KMS-11 (cell line): ENCODE measurements around the gene RTL10.

Experiments
- H2AFZ ChIP-seq: fragments of 200-600 bp; sonication (generic); 2 replicates; pipeline ENCODE4 v1.6.1; 2016; ENCODE audit warnings: antibody characterized with exemption, mixed run types, low read depth
- H3K27ac ChIP-seq: fragments of 200-600 bp; sonication (generic); 2 replicates; pipeline ENCODE4 v1.6.1; 2016; ENCODE audit warnings: mild to moderate bottlenecking, mixed run types
- H3K27me3 ChIP-seq: fragments of 200-600 bp; sonication (generic); 2 replicates; pipeline ENCODE4 v1.6.1; 2017; ENCODE audit warnings: mild to moderate bottlenecking, low read depth, mixed run types, moderate library complexity; ENCODE audit not compliant: insufficient read depth
- H3K36me3 ChIP-seq: fragments of 200-600 bp; sonication (generic); 2 replicates; pipeline ENCODE4 v1.6.1; 2017; ENCODE audit warnings: mild to moderate bottlenecking, mixed run types; ENCODE audit not compliant: insufficient read depth
- H3K4me1 ChIP-seq: fragments of 200-600 bp; sonication (generic); 2 replicates; pipeline ENCODE4 v1.6.1; 2016; ENCODE audit warnings: mild to moderate bottlenecking, low read depth, mixed run types; ENCODE audit not compliant: poor library complexity, severe bottlenecking
- H3K4me2 ChIP-seq: fragments of 200-600 bp; sonication (generic); 2 replicates; pipeline ENCODE4 v1.7.0; 2016; ENCODE audit warnings: mild to moderate bottlenecking, mixed run types
- H3K4me3 ChIP-seq: fragments of 200-600 bp; sonication (generic); IDR thresholded peaks from 2 replicates; pipeline ENCODE4 v1.6.1; 2017; ENCODE audit warnings: low read depth, low read length, mixed read lengths; ENCODE audit not compliant: insufficient read depth
- H3K79me2 ChIP-seq: fragments of 200-600 bp; sonication (generic); 2 replicates; pipeline ENCODE4 v1.6.1; 2016; ENCODE audit warnings: low read depth, mixed run types; ENCODE audit not compliant: insufficient read depth
- H3K9ac ChIP-seq: fragments of 200-600 bp; sonication (generic); 2 replicates; pipeline ENCODE4 v1.6.1; 2016; ENCODE audit warnings: mild to moderate bottlenecking, mixed run types
- H4K20me1 ChIP-seq: fragments of 200-600 bp; sonication (generic); 2 replicates; pipeline ENCODE4 v1.6.1; 2016; ENCODE audit warnings: mild to moderate bottlenecking, mixed run types; ENCODE audit not compliant: insufficient read depth
- CTCF ChIP-seq: fragments of 200-600 bp; sonication (generic); conservative IDR thresholded peaks from 2 replicates; pipeline ENCODE4 v1.6.1; 2017; ENCODE audit warnings: low read depth, mild to moderate bottlenecking, antibody characterized with exemption, low read length, moderate library complexity, mixed read lengths

RTL10 gene

GRCh38 chr22:19902245-19902715 lies 47.6 kb upstream of the RTL10 start:
- H2AFZ ChIP-seq, result no peak overlapping the region
- no peak overlapping the region for H3K9ac ChIP-seq
- TF ChIP-seq CTCF, result no peak
- H3K4me3 ChIP-seq, result no peak overlapping the region
- no peak overlapping the region for H3K27ac ChIP-seq
- H3K27me3 ChIP-seq, result no peaks in the 10 kb centered on the region
- no peaks in the 10 kb centered on the region for H3K36me3 ChIP-seq
- no peak overlapping the region for H3K4me2 ChIP-seq
- no peaks in the 10 kb centered on the region for H3K79me2 ChIP-seq
- no peaks in the 10 kb centered on the region for H4K20me1 ChIP-seq
- H3K4me1 ChIP-seq, result no peaks in the 10 kb centered on the region

GRCh38 chr22:19901577-19902244 lies 47.0 kb upstream of the RTL10 start:
- Histone ChIP-seq H3K36me3 (no peaks in the 10 kb centered on the region), H3K27ac (no peak overlapping the region), H3K9ac (no peak overlapping the region), H4K20me1 (no peaks in the 10 kb centered on the region), H3K4me2 (no peak overlapping the region), H2AFZ (no peak overlapping the region), H3K79me2 (no peaks in the 10 kb centered on the region), H3K4me1 (no peaks in the 10 kb centered on the region), H3K4me3 (no peak overlapping the region), H3K27me3 (no peaks in the 10 kb centered on the region)
- TF ChIP-seq CTCF, result no peak

- Histone ChIP-seq H3K4me3 (no peak overlapping the region), H3K36me3 (no peaks in the 10 kb centered on the region), H2AFZ (no peak overlapping the region), H3K27ac (no peak overlapping the region), H3K4me2 (no peak overlapping the region), H3K79me2 (no peaks in the 10 kb centered on the region), H3K9ac (no peak overlapping the region), H3K4me1 (peaks cover 4% of the 10 kb centered on the region), H3K27me3 (no peaks in the 10 kb centered on the region), H4K20me1 (no peaks in the 10 kb centered on the region)
- no peak for TF ChIP-seq CTCF
Observed at GRCh38 chr22:19900707-19901436, 46.2 kb upstream of the RTL10 start.

- Histone ChIP-seq H3K4me3 (no peak overlapping the region), H3K27me3 (no peaks in the 10 kb centered on the region), H4K20me1 (no peaks in the 10 kb centered on the region), H3K79me2 (no peaks in the 10 kb centered on the region), H3K4me2 (no peak overlapping the region), H2AFZ (no peak overlapping the region), H3K4me1 (peaks cover 7% of the 10 kb centered on the region), H3K27ac (no peak overlapping the region), H3K9ac (no peak overlapping the region), H3K36me3 (no peaks in the 10 kb centered on the region)
- no peak for TF ChIP-seq CTCF
Observed at GRCh38 chr22:19898831-19899567, 44.3 kb upstream of the RTL10 start.
